ENCODE data around the gene SGCA.

DNA sequence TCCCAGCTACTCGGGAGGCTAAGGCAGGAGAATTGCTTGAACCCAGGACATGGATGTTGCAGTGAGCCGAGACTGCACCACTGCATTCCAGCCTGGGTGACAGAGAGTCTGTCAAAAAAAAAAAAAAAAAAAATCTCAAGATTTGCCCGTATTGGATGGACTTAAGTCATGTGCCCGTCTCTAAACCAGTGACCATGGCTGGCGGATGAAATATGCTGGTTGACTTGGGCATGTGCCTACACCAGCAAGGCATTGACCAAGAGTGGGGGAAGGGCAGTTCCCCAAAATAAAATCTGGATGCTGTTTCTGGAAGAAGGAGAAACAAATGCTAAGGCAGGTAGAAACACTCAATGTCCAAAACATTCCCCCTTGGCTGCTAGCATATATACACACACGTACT is 57.1 kb downstream of the SGCA start:
- TF ChIP-seq, protein P1, sequence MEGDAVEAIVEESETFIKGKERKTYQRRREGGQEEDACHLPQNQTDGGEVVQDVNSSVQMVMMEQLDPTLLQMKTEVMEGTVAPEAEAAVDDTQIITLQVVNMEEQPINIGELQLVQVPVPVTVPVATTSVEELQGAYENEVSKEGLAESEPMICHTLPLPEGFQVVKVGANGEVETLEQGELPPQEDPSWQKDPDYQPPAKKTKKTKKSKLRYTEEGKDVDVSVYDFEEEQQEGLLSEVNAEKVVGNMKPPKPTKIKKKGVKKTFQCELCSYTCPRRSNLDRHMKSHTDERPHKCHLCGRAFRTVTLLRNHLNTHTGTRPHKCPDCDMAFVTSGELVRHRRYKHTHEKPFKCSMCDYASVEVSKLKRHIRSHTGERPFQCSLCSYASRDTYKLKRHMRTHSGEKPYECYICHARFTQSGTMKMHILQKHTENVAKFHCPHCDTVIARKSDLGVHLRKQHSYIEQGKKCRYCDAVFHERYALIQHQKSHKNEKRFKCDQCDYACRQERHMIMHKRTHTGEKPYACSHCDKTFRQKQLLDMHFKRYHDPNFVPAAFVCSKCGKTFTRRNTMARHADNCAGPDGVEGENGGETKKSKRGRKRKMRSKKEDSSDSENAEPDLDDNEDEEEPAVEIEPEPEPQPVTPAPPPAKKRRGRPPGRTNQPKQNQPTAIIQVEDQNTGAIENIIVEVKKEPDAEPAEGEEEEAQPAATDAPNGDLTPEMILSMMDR (IDR thresholded peaks at IDR 0.05), result no peak
- TF ChIP-seq POLR2A (IDR thresholded peaks at IDR 0.05) (no peak), POLR2AphosphoS5 (IDR thresholded peaks at IDR 0.05) (no peak), EP300 (IDR thresholded peaks at IDR 0.05) (no peak)
